ENCODE measurements around the gene SDK1.

- no peak for TF ChIP-seq CTCF (IDR thresholded peaks at IDR 0.05)
- TF ChIP-seq POLR2A (IDR thresholded peaks at IDR 0.05) = no peak
These were observed 890.5 kb downstream of the SDK1 start for GRCh38 chr7:4191525-4191924.

All from uterus (tissue), 2 donors.